ENCODE data around the gene ATF7.

Gene ATF7

GRCh38 chr12:53500142-53500775 lies 125.9 kb downstream of the ATF7 start:
- no peak for DNase-seq

- peak; percentile 34 for DNase-seq
Observed at GRCh38 chr12:53499266-53500141, 126.7 kb downstream of the ATF7 start, which contains the start of gene MAP3K12. Gene MAP3K12, minus strand, starts transcription at chr12:53499458. Its CDS starts 12,067 bp downstream, at chr12:53487391.

- DNase-seq: no peak
Observed at GRCh38 chr12:53498235-53498630, 127.9 kb downstream of the ATF7 start.

- DNase-seq: no peak
Observed at GRCh38 chr12:53497461-53497860, 128.7 kb downstream of the ATF7 start.

GRCh38 chr12:53496752-53497032 lies 129.5 kb downstream of the ATF7 start:
- no peak for DNase-seq

GRCh38 chr12:53495903-53496751 lies 130.1 kb downstream of the ATF7 start:
- DNase-seq: no peak

GRCh38 chr12:53493610-53494391 lies 132.4 kb downstream of the ATF7 start:
- DNase-seq: no peak

- DNase-seq: peak; percentile 80
Observed at GRCh38 chr12:53492830-53493609, 133.2 kb downstream of the ATF7 start.

- DNase-seq: no peak
Observed at GRCh38 chr12:53492188-53492587, 134.0 kb downstream of the ATF7 start.

GRCh38 chr12:53489242-53489864 lies 136.8 kb downstream of the ATF7 start:
- DNase-seq: no peak

- no peak for DNase-seq
Observed at GRCh38 chr12:53486736-53487487, 139.3 kb downstream of the ATF7 start.

- DNase-seq: no peak
Observed at GRCh38 chr12:53485955-53486735, 140.0 kb downstream of the ATF7 start.

- no peak for DNase-seq
Observed at GRCh38 chr12:53484686-53485575, 141.3 kb downstream of the ATF7 start.

- no peak for DNase-seq
Observed at GRCh38 chr12:53483979-53484377, 142.2 kb downstream of the ATF7 start.

- DNase-seq: no peak
Observed at GRCh38 chr12:53483225-53483978, 142.8 kb downstream of the ATF7 start.

GRCh38 chr12:53482626-53483168 lies 143.5 kb downstream of the ATF7 start:
- no peak for DNase-seq

- no peak for DNase-seq
Observed at GRCh38 chr12:53481939-53482586, 144.1 kb downstream of the ATF7 start.
